Esophagus muscularis mucosa (tissue), 3 donors: ENCODE data around the gene ZNF584.
A peak's percentile ranks its signal among the peaks of the same experiment; 100 is the strongest.

Experiments
- POLR2A ChIP-seq: fragments of 450-650 bp; IDR thresholded peaks from one replicate; pipeline ENCODE4 v1.6.1; 2017; ENCODE audit warnings: antibody characterized with exemption, moderate library complexity, mild to moderate bottlenecking, low read depth
- TF ChIP-seq, protein P1 (sequence below), 3 experiments: fragments of 200-600 bp in 2 of 3; fragments of 450-650 bp in 1 of 3; sonication (generic) in 2 of 3; IDR thresholded peaks; one replicate each; pipeline ENCODE4 v1.5.1; 2017 to 2019; ENCODE audit warnings: antibody characterized with exemption in 3 of 3, mild to moderate bottlenecking in 2 of 3, moderate library complexity in 1 of 3

GRCh38 chr19:58408152-58409009 is at the start of gene ZNF584:
- TF ChIP-seq, protein P1, sequence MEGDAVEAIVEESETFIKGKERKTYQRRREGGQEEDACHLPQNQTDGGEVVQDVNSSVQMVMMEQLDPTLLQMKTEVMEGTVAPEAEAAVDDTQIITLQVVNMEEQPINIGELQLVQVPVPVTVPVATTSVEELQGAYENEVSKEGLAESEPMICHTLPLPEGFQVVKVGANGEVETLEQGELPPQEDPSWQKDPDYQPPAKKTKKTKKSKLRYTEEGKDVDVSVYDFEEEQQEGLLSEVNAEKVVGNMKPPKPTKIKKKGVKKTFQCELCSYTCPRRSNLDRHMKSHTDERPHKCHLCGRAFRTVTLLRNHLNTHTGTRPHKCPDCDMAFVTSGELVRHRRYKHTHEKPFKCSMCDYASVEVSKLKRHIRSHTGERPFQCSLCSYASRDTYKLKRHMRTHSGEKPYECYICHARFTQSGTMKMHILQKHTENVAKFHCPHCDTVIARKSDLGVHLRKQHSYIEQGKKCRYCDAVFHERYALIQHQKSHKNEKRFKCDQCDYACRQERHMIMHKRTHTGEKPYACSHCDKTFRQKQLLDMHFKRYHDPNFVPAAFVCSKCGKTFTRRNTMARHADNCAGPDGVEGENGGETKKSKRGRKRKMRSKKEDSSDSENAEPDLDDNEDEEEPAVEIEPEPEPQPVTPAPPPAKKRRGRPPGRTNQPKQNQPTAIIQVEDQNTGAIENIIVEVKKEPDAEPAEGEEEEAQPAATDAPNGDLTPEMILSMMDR (IDR thresholded peaks at IDR 0.05), result no peak
- TF ChIP-seq POLR2A, result peak; percentile 66
